Femur (tissue), 1 donor: ENCODE measurements around the gene IDI2.
"Not testable (repeated sequence)": the region's sequence is repeated elsewhere in the genome, so short reads cannot be mapped to it uniquely, and the experiment has no call there.

Experiments
- DNase-seq: peaks from one replicate; pipeline ENCODE4 v3.0.0-alpha.2; 2017

IDI2 gene

DNA sequence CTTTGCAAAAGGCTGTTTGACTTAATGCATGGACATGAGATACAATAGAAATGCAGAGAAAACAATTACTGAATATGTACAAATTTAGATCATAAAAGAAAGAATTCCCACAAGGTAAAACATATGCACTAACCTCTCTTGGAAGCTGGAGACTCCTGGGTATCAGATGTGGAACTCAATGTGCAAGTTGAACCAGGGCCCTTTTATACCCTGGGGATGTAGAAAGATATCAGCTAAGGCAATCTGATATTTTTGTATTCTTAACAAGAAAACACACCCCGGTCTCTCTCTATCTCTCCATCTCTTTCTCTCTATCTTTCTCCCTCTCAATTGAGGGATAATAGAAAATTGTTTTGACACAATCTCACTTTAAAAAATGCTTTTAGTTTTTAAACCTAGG lies at the start of gene IDI2:
TSS of gene IDI2 (minus strand) at position 177 of the 400 bp plus-strand sequence. CDS start 1,136 bp downstream, outside the sequence.
- no peak for DNase-seq

- DNase-seq = no peak
Measured at GRCh38 chr10:1074748-1075308, 49.2 kb upstream of the IDI2 start.

GRCh38 chr10:1074052-1074747 lies 48.5 kb upstream of the IDI2 start:
- no peak for DNase-seq

- DNase-seq = no peak
Measured at GRCh38 chr10:1070919-1071318, 45.3 kb upstream of the IDI2 start.

- no peak for DNase-seq
Measured at GRCh38 chr10:1068380-1069361, 43.0 kb upstream of the IDI2 start.

GRCh38 chr10:1066734-1067133 lies 41.1 kb upstream of the IDI2 start:
- DNase-seq = not testable (repeated sequence)

DNA sequence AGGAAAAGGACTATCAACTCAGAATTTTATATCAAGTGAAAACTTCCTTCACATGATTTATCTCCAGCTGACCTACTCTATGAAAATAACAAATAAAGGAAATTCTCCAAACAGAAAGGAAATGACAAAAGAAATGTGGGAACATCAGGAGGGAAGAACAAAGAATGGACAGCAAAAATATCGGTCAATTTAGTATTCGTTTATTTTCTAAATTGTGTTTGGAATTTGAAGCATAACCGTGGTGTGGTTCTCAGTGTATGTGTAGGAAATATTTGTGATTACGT lies 39.2 kb upstream of the IDI2 start:
- DNase-seq = no peak

GRCh38 chr10:1063232-1063865 lies 37.7 kb upstream of the IDI2 start:
- no peak for DNase-seq

DNA sequence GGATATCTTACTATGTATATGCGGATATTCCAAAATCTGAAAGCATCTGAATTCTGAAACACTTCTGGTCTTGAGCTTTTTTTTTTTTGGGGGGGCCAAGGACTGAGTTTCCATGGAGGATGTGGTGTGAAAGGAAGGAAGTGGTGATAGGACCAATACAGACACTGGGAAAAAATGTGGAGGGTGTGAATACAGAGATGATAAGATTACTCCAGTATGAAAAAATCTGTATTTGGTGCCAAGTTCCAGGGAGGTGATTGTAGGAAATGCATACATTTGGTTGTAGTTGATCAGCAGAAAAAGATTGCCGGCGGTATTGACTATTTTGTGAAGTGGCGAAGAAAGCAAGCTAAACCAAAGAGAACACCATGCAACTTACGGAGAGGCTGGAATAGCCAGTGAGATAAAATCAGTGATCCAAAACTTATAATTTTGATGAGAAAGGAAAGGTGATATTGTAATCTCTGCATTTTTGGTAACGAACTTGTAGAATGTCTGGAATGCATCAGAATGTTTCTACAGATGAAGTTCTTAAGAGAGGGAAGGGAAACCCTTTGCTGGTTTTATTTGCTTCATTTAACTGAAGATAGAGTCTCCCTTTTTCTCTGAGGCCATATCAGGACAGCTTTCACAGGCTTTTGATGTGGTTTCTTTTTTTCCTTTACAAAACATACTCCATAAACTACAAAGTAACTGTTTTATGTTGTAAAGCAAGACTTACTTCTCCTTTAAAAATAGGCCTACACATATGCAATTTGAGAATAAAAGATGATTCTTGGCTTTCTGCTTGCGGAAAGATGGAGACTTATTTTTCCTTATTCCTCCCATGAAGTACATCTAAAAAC lies 36.5 kb upstream of the IDI2 start:
- DNase-seq = no peak

DNA sequence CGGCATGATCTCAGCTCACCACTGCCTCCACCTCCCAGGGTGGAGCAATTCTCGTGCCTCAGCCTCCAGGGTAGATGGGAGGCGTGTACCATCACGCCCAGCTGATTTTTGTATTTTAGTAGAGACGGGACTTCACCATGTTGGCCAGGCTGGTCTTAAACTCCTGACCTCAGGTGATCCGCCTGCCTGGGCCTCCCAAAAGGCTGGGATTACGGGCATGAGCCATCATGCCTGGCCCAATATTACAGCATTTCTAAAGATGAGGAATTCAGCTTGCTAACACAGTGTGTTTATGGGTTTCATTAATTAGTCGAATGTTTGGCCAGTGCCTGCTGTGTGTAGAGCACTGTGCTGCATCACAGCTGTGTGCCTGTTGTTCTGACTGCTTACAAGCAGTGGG lies 34.2 kb upstream of the IDI2 start:
- no peak for DNase-seq

GRCh38 chr10:1058017-1058416 lies 32.4 kb upstream of the IDI2 start:
- no peak for DNase-seq

DNA sequence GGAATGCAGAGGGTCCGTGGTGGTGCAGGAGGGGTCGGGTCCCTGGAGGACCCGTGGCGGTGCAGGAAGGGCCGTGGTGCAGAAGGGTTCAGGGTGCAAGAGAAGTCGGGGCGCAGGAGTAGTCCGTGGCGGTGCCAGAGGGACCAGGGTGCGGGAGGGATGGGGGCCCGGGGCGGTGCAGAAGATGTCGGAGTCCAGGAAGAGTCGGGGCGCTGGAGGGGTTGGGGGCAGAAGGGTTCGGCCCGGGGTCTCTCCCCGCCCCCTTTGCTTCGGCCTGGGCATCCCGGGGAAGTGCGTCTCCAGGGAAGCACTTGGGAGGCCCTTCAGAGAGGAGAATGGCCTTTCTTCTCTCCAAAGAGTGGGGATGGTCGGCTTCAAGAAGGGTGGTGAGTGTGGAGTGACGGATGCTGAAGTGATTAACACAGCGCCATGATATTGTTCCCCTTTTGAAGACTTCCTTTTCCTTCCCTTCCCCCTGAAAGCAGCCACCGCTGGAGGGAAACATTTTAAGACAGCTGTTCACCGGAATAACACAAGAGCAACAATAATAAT lies 31.5 kb upstream of the IDI2 start:
- no peak for DNase-seq

GRCh38 chr10:1056326-1057105 lies 30.9 kb upstream of the IDI2 start, which contains the start of gene WDR37:
TSS of gene WDR37 (plus strand) at chr10:1056385. CDS start at chr10:1072156, 15,771 bp downstream.
- DNase-seq = peak; percentile 93

- DNase-seq = no peak
Measured at GRCh38 chr10:1054684-1055083, 29.0 kb upstream of the IDI2 start.

- DNase-seq = no peak
Measured at GRCh38 chr10:1050554-1050953, 24.9 kb upstream of the IDI2 start.

DNA sequence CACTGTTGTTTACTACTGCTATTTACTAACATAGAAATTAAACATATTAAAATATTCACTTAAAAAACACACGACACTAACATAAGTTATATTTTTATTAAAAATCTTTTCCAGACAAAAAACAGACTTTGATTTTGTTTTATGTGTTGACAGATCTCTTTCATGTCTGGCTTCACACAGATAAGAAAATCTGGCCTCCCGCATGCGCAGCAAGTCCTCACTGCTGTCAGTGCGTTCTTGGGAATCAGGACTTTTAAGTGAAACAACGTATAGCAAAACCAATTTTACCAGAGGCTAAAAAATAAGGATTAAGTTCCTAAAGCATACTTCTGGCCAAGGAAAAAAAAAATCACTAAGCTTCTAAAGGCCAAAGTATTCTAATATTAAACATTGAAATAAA lies 24.5 kb upstream of the IDI2 start:
- no peak for DNase-seq

DNA sequence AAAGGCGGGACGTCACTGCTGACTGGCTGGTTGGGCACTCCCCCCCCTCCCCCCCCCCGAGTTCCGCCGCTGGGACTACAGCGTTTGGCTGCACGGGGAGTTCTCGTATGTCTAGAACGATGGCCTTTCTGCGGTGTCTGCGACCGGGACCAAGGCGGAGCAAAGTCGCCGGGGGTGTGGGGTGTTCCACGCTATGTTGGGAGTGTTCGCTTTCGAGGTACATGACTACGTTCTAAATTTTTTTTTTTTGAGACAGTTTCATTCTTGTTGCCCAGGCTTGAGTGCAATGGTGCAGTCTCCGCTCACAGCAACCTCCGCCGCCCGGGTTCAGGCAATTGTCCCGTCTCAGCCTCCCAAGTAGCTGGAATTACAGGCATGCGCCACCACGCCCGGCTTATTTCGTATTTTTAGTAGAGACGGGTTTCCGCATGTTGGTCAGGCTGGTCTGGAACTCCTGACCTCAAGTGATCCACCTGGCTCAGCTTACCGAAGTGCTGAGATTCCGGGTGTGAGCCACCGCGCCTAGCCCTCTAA lies 23.8 kb upstream of the IDI2 start:
- DNase-seq = no peak

DNA sequence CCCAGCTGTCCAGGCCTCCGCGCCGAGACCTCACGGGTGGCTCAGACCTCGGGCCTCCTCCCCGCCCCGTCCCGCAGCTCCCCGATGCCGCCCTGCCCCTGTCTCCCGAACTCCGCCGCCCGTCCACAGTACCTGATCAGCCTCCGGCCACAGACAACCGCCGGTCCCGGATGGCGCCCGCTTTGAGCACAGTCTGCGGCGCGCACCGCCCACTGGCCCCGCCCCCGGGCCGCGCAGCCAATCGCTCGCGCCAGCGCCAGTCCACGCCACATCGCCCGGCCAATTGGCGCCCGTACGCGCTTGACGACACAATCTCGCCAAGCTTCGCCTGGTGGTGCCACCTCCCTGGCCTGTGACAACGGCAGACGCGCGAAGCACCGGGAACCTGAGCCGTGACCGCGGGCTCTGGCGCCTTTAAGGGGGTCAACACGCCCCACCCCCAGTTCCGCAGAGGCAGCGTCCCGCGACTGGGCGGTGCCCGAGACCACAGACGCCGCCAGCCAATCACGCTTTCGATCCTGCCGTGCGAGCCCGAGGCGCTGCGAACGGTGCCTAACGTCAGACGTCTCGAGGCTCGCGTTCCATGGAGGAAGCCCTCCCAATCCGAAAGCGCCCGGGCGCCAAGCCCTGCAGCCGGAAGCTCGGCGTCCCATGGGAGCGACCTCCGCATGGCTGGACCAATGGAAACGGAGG lies 23.2 kb upstream of the IDI2 start, which contains the start of gene IDI1:
TSS of gene IDI1 (minus strand) at position 388 of the 693 bp plus-strand sequence. CDS start at position 272, 116 bp downstream.
- DNase-seq = peak; percentile 100

DNA sequence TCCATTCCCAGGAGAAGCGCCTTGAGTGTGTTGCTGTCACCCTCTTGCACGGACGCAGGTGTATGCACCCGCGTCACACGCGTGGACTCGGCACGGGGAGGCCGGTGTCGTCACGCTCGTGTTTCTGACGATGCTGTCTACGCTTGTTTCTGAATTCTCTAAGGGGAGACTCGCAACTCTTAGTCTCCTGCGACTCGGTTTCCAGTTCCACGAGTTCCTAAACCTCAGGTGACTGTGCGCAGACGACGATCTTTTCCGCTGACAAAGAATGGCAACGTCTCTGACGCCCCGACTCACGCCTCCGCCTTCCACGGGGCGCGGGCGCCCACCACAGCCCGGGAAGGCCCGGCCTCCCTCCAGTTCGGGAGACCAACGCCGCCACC lies 22.7 kb upstream of the IDI2 start:
- peak; percentile 70 for DNase-seq

GRCh38 chr10:1047937-1048336 lies 22.3 kb upstream of the IDI2 start:
- peak; percentile 32 for DNase-seq
